Upper lobe of left lung (tissue), 4 donors: Measurements from ENCODE around the gene SVIL.

Experiments
- POLR2AphosphoS5 ChIP-seq, 2 donors: sonication (generic); formaldehyde crosslinking; IDR thresholded peaks; one replicate each; pipeline ENCODE4 v1.5.1; 2017; ENCODE audit warnings: antibody characterized with exemption in 2 of 2
- TF ChIP-seq, protein P1 (sequence below), 6 experiments: fragments of 450-650 bp in 4 of 6; fragments of 200-600 bp in 2 of 6; sonication (generic) in 2 of 6; IDR thresholded peaks; one replicate each; pipeline ENCODE4 v1.5.1; 2016 to 2019; ENCODE audit warnings: antibody characterized with exemption in 6 of 6

DNA sequence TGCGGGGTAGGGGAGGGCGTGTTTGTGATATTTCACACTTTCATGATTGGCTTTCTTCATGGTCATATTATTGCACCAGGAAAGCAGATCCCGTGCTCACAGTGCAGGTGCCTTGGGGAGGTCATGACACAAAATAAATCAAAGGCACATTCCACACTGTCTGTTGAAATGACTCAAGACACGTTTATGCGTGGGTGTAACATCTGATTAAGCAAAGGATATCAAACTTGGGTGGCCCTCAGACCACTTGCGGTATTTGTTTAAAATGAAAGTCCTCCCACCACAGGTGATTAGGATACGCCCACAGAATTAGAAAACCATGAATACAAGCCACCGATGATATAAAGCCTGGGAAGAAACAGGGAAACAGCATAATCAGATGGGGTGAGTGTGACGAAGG lies 51.1 kb downstream of the SVIL start:
- TF ChIP-seq, protein P1, sequence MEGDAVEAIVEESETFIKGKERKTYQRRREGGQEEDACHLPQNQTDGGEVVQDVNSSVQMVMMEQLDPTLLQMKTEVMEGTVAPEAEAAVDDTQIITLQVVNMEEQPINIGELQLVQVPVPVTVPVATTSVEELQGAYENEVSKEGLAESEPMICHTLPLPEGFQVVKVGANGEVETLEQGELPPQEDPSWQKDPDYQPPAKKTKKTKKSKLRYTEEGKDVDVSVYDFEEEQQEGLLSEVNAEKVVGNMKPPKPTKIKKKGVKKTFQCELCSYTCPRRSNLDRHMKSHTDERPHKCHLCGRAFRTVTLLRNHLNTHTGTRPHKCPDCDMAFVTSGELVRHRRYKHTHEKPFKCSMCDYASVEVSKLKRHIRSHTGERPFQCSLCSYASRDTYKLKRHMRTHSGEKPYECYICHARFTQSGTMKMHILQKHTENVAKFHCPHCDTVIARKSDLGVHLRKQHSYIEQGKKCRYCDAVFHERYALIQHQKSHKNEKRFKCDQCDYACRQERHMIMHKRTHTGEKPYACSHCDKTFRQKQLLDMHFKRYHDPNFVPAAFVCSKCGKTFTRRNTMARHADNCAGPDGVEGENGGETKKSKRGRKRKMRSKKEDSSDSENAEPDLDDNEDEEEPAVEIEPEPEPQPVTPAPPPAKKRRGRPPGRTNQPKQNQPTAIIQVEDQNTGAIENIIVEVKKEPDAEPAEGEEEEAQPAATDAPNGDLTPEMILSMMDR (IDR thresholded peaks at IDR 0.05), result no peak
- TF ChIP-seq POLR2AphosphoS5 (IDR thresholded peaks at IDR 0.05), result no peak
